NCI-H2196 treated with DMSO at 0.1 percent for 48 hours (cell line): ENCODE data around the gene ADCY10.
"Not testable (repeated sequence)": the region's sequence is repeated elsewhere in the genome, so short reads cannot be mapped to it uniquely, and the experiment has no call there.

Experiments
- DNase-seq: peaks from one replicate; lab custom pipeline; 2025; ENCODE audit not compliant: unreplicated experiment; lab: John Stamatoyannopoulos, UW

The ADCY10 gene

GRCh38 chr1:167893798-167894197 is 20.1 kb downstream of the ADCY10 start:
- DNase-seq: no peak

- DNase-seq: no peak
Observed at GRCh38 chr1:167890400-167890799, 23.5 kb downstream of the ADCY10 start.

GRCh38 chr1:167887187-167887586 is 26.7 kb downstream of the ADCY10 start:
- DNase-seq: not testable (repeated sequence)

GRCh38 chr1:167882376-167882775 is 31.6 kb downstream of the ADCY10 start:
- no peak for DNase-seq

- no peak for DNase-seq
Observed at GRCh38 chr1:167881786-167882185, 32.1 kb downstream of the ADCY10 start.

- DNase-seq: no peak
Observed at GRCh38 chr1:167881069-167881468, 32.9 kb downstream of the ADCY10 start.

DNA sequence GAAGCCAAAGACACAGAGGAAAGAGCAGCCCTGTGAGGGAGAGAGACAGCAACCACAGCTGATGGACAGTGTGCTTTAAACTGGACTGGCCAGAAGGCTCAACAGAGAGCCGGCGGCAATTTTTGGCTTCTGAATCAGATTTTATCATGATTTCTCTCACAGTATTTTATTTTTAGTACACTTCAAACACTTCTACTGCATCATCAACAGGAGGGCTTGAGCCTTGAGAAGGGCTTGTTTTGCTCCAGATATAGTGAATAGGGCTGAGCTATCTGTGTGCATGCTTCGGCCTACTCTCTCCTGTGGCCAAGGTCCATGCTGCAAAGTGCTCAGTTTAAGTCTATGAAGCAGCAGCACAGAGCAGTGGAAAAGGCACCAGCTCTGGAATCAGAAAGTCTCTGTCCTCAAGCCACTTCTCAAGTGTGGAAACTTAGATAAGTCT is 33.3 kb downstream of the ADCY10 start:
- no peak for DNase-seq

DNA sequence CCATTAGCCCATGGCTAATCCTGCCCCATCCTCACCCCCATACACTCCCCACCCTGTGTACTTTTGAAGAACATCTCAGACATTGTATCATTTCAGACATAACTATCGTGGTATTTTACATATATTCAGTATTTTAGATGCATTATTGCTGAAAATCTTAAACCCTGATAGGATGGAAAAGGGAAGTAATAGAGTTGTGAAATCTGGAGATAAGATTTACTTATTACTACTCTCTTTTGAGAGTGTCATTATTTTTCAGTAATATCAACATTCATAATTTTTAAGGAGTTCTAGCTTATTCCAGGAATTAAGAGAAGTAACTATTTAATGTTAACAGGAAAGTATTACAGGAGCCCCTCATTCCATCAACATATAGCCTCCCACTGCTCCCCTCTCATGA is 34.4 kb downstream of the ADCY10 start:
- no peak for DNase-seq

DNA sequence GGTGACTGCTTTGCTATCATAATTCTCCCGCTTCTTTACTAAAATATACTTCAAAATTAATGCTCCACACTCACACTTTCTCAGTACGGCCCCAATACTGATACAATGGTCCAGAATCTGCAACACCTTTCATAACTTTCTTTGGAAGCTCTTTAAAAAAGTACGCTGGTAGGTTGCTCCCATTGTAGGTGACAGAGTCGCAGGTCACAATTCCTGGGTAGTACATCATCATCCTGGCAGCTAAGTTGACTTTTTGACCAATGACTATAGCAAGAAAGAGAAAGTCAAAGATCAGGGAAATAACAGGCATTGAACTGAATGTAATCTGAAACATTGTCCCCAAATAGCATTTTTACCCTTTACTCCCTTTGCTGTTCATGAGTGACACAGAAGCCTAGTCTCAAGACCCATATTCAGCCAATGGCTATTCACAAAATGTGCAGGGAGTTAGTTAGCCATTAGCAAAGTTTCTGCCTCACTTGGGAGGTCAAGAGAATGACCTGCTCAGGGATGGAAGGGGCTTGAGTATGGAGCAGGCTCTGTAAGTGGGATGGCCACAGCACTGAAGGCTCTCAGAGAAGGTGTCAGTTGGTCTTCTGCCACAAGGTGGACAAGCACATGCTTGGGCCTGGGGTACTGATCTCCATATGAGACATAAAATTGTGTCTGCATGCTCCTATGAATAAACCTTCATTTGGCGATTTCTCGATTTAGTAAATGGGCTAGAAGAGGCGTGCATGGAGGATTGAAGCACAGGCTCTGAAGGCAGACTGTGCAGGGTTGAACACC is 35.4 kb downstream of the ADCY10 start:
- no peak for DNase-seq

DNA sequence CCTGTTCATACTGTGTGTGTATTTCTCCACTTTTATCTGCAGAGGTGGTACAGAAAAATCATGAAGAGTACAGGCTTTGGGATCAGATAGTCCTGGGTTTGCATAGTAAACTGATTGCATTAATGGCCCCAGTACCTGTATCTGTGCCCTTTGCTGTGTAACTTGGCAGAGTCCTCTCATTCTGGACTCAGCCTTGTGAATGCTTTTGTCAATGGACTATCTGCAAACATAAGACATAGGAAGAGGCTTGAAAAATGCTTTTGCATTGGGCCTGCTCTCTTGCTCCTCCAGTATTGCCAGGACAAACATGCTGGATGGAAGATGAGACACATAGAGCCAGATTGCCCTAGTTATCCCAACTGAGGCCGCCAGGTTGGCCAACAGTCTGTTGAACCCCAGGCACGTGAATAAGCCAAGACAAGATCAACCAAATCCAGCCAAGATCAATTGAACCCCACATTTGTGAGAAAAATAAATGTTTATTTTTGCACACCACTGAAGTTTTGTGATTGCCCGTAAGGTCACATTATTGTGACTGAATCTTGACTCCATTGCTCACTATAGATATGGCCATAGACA is 37.2 kb downstream of the ADCY10 start:
- no peak for DNase-seq

- DNase-seq: no peak
Observed at GRCh38 chr1:167871331-167871730, 42.6 kb downstream of the ADCY10 start.

DNA sequence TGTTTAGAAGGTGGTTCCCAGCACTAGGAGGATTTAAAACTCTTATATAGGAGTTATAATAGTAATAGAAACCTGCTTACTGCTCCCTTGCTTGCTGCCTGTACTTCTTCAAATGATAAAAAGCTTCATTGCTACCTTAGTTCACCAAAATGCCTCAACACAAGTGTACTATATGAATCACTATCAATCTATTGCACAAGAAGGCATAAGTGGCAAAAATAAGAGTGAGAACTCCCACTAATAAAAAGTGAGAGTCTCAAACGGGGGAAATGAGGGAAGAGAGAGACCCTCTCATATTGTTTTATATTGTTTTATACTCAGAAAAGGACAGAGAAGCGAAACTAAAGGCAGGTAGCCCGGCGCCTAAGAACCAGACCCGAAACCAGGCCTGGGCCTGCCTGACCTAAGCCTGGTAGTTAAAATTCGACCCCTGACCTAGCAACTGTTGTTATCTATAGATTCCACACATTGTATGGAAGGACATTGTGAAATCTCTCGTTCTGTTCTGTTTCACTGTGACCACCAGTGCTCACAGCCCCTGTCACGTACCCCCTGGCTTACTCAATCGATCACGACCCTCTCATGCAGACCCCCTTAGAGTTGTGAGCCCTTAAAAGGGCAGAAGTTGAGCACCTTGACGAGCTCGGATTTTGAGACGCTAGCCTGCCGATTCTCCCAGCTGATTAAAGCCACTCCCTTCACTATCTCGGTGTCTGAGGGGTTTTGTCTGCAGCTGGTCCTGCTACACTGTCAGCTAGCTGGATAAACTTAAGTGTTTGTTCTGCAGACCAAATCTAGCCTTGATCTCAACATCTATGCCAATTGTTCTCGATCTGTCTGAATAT is 44.6 kb downstream of the ADCY10 start:
- not testable (repeated sequence) for DNase-seq

DNA sequence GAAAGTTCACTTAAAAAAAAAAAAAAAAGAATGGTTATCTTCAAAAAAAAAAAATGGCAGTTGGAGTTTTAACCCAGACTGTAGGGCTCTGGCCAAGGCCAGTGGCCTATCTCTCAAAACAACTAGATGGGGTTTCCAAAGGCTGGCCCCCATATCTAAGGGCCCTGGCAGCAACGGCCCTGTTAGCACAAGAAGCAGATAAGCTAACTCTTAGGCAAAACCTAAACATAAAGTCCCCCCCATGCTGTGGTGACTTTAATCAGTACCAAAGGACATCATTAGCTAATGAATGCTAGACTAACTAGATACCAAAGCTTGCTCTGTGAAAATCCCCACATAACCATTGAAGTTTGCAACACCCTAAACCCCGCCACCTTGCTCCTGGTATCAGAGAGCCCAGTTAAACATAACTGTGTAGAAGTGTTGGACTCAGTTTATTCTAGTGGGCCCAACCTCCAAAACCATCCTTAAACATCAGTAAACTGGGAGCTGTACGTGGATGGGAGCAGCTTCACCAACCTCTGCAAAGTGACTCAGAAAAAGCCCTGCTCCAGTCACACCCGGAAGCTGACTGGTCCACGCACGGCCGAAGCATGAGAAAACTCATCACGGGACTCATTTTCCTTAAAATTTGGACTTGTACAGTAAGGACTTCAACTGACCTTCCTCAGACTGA is 47.1 kb downstream of the ADCY10 start:
- not testable (repeated sequence) for DNase-seq

DNA sequence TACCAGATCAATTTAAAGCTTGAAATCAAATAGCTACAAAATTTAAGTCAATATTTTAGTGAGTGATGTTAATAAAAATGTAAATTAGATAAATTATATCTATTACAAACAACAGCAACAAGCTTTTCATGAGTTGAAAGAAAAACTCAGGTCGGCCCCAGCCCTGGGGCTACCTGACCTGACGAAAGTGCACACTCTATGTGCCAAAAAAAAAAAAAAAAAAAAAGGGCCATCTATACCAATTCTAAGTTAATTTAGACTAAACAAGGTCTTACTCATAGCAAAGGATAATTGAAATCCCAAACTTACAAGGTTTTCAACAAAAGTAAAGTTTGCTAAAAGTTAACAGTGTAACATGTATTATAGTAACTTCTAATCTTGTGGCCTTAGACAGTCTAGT is 47.6 kb downstream of the ADCY10 start:
- not testable (repeated sequence) for DNase-seq

DNA sequence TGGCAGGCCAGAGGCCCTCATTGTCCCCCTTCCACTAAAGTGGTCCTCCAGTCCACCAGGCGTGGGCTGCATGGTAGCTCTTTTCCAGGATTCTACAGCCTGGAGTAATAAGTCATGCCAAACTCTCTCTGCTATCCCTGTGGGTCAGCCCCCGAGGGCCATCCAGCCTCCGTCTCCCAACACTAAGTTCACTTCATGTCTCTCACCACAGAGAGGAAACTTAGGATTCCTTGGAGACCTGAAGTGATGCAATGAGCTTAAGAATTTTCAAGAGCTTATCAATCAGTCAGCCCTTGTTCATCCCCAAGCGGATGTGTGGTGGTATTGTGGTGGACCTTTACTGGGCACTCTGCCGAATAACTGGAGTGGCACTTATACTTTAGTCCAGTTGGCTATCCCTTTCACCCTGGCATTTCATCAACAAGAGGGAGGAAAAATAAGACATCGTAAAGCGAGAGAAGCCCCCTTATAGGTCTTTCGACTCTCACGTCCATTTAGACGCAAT is 48.1 kb downstream of the ADCY10 start:
- DNase-seq: not testable (repeated sequence)

DNA sequence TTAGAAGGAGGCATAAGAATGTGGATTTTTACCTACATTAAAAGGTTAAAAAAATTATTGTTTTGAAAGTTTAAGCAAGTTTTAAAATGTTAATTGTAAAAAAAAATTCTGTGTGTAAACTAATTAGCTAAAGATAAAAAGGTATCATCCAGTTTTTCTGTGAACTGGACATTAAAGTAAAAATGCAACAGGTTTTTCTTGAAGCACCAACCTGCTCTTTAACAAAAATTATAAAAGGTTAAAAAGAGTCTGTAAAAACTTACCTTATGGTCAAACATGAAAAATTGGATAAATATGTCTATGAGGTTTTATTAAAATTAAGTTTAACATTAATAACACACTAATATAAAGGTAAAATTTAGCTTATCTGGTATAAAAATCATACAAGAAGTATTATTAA is 48.7 kb downstream of the ADCY10 start:
- DNase-seq: not testable (repeated sequence)

GRCh38 chr1:167864392-167865032 is 49.4 kb downstream of the ADCY10 start:
- DNase-seq: no peak

GRCh38 chr1:167863921-167864279 is 50.0 kb downstream of the ADCY10 start:
- no peak for DNase-seq

DNA sequence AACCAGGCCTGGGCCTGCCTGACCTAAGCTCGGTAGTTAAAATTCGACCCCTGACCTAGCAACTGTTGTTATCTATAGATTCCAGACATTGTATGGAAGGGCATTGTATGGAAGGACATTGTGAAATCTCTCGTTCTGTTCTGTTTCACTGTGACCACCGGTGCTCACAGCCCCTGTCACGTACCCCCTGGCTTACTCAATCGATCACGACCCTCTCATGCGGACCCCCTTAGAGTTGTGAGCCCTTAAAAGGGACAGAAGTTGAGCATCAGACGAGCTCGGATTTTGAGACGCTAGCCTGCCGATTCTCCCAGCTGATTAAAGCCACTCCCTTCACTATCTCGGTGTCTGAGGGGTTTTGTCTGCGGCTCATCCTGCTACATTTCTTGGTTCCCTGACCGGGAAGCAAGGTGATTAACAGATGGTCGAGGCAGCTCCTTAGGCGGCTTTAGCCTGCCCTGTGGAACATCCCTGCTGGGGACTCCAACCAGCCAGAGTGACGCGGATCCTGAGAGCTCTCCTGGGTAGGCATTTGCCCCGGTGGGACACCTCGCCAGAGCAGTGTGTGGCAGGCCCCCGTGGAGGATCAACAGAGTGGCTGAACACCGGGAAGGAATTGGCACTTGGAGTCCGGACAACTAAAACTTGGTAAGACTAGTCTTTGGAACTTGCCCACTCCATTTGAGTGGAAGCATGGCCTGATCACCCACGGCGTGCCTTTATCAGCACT is 50.6 kb downstream of the ADCY10 start:
- DNase-seq: not testable (repeated sequence)
